ENCODE results near the gene BORCS8. TPM values are rescaled to one million over a fixed set of nuclear protein-coding genes. Genes with fewer than 3 reads are reported as not detected.
A peak's percentile ranks its signal among the peaks of the same experiment; 100 is the strongest.

Gene BORCS8
- 16.5 and 37.4 TPM in 2 replicates for total RNA-seq (2014; rRNA removed; shearing (Covaris generic); ENCODE audit: low replicate concordance)

DNA sequence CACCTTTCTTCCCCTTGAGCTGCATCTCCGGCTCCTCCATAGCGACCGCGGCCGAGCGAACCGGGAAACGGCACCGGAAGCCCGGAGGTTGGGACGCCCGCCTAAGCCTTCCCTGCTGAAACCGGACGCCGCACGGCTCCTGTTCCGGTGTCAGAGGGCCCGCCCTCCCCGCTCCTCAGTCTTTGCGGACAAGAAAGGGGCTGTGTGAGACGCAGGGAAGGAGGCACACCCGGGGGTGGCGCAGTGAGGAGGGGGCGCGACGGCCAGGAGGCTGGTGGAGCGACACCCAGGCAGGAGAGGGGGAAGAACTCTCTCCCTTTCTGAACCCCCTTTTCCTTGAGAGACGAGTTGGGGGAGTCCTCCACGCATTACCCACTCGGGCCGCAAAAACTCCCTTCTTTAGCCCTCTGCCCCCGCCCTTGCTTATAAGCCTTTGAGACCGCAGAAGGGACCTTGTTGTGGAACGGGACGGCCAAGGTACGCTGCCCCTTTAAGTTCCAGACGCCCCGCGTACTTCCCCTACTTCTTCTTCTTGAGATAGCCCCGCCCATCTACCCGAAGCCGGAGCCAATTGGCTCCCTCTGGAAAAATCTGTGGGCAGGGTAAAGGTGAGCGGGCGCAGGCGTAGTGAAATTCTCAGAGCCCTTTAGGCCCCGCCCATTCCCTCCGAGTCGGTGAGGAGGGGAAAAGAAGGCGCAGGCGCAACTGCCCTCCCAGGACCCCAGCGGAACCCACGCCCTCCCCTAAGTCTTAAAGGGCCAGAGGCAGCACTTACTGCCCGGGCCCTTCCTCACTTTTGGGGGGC is at the start of gene BORCS8, which contains the start of gene RFXANK:
Gene BORCS8 (minus strand): TSS at position 75 of the 805 bp plus-strand sequence. CDS start 35 bp downstream, at position 40.
Gene RFXANK (plus strand): TSS at position 181 of the 805 bp plus-strand sequence. CDS start 1,689 bp downstream, outside the sequence.
- Histone ChIP-seq H3K36me3 (peaks cover 43% of the 10 kb centered on the region), H3K4me3 (peak within 1 kb of the TSS; percentile 90), H3K9me3 (no peaks in the 10 kb centered on the region), H3K27me3 (no peaks in the 10 kb centered on the region)
- peak; percentile 100 for DNase-seq

DNA sequence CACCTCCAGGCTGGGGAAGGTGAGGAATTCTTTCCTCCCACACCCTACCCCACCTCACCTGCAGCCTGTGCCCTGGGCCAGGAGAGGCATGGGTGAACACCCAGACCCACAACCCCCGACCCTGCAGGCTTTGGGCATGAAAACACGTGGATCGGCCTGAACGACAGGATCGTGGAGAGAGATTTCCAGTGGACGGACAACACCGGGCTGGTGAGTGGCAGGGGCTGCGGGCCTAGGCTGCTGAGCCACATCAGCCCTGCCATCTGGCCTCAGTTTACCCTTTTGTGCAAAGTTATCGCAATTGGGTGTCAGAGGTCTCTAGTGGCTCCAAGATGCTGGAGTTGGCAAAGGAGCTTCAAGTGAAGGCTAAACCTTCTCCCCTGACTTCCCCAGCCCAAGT is 48.5 kb upstream of the BORCS8 start:
- H3K27me3 ChIP-seq: peaks cover 25% of the 10 kb centered on the region

DNA sequence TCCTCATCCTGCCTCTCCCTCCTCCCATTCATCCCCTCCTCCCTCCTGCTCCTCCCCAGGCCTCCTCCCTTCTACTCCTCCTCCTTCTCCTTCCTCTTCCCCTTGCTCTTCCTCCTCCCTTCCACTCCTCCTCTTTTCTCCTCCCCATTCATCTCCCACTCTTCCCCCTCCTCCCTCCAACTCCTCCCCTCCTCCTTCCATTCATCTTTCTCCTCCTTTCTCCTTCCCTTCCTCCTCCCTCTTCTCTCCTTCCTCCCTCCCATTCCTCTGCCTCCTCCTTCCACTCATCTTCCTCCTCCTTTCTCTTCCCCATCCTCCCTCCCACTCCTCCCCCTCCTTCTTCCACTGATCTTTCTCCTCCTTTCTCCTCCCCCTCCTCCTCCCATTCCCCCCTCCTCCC is 47.7 kb upstream of the BORCS8 start:
- Histone ChIP-seq H3K27me3 (peaks cover 25% of the 10 kb centered on the region), H3K9me3 (peaks cover 13% of the 10 kb centered on the region), H3K4me3 (no peak overlapping the region), H3K36me3 (no peaks in the 10 kb centered on the region)
- no peak for DNase-seq

More for the DNA sequence above, 48.5 kb upstream of the BORCS8 start:
- H3K36me3 ChIP-seq: no peaks in the 10 kb centered on the region
- no peak for DNase-seq
- H3K4me3 ChIP-seq: no peak overlapping the region
- H3K9me3 ChIP-seq: peaks cover 7% of the 10 kb centered on the region

DNA sequence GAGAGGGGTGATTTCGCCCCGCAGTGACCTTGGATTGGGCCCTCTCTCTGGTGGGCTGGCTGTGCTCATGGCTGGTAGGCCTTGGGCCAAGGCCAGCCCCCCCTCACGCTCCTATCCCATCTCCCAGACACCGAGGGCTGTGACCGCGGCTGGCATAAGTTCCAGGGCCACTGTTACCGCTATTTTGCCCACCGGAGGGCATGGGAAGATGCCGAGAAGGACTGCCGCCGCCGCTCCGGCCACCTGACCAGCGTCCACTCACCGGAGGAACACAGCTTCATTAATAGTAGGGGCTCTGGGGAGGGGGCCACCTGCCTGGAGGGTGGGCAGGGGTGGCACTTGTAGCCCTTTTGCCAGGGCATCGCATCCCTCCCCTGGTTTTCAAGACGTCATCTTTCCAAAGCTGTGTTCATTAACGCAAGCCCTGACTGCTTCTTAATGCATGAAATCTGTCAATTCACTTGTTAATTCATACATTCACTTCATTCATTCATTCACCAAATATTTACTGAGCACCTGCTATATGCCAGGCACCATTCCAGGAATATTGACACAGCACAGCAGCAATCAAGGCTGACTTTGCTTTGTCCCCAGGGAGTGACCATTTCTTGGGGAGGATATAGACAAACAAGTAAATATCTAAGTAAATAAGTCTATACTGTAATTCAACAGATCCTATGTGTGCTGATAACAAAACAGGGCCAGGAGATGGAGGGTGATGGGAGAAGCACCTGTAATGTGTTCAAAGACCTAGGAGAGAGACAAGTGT is 46.4 kb upstream of the BORCS8 start:
- no peak for DNase-seq
- no peak overlapping the region for H3K4me3 ChIP-seq
- H3K27me3 ChIP-seq: peaks cover 25% of the 10 kb centered on the region
- no peaks in the 10 kb centered on the region for H3K36me3 ChIP-seq
- peaks cover 26% of the 10 kb centered on the region for H3K9me3 ChIP-seq

DNA sequence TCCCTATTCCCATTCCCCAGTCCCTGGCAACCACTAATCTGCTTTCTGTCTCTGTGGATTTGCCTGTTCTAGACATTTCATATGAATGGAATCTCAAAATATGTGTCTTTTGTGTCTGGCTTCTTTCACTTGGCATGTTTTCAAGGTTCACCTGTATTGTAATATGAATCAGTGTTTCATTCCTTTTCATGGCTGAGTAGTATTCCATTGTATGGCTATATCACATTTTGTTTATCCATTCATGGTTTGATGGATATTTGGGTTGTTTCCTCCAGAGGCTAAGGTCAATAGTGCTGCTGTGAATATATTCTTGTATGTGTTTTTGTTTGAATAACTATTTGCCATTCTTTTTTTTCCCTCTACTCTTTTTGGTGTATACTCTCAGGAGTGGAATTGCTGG is 44.2 kb upstream of the BORCS8 start:
- H3K9me3 ChIP-seq: peaks cover 26% of the 10 kb centered on the region
- H3K36me3 ChIP-seq: no peaks in the 10 kb centered on the region
- DNase-seq: no peak
- no peak overlapping the region for H3K4me3 ChIP-seq
- peaks cover 32% of the 10 kb centered on the region for H3K27me3 ChIP-seq

DNA sequence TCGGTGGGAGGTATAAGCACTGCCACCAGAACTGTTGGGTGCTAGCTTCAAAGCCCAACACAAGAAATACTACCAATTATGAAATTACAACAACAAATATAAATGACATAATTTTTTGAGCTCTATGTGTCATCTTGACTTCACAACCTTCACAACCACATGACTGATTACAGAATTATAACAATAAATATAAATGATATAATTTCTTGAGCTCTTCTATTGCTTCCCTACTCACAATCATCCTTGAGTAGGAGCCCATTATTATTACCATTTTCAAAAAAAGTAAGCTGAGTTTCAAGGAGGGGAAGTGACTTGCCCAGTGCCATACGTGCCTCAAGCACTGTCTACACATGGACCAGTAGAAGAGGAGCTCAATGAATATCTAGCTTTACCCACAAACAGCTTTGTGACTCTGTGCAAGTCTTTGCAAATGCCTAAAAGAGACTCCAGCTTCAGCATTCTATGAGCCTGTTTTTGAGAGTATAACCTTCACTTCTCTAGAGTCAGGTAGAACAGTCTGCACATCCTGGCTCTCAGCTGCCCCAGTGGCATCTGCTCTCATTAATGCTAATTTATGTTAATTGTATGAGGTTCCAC is 42.4 kb upstream of the BORCS8 start:
- peaks cover 26% of the 10 kb centered on the region for H3K9me3 ChIP-seq
- no peaks in the 10 kb centered on the region for H3K36me3 ChIP-seq
- DNase-seq: no peak
- peaks cover 44% of the 10 kb centered on the region for H3K27me3 ChIP-seq
- H3K4me3 ChIP-seq: no peak overlapping the region

DNA sequence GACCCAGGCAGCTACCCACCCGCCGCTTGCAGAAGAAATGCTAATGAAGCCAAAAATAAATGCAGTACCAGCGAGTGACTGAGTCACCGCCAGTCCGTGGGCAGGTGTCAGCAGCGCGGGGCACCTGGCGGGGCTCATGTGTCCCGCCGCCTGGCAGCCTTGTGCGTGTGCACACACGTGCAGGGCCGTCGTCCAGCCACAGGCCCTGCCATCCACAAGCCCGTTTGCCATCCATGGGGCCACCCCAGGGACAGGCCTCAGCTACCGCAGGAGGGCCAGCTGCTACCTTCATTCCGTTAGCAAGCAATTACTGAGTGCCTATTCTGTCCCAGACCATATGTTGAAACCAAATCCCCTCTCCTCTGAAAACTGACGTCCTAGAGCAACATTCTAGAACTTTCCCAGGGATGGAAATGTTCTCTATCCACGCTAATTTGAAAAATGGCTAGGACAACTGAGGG is 40.3 kb upstream of the BORCS8 start:
- Histone ChIP-seq H3K4me3 (no peak overlapping the region), H3K36me3 (no peaks in the 10 kb centered on the region), H3K27me3 (peaks cover 52% of the 10 kb centered on the region), H3K9me3 (peaks cover 26% of the 10 kb centered on the region)
- DNase-seq: no peak

DNA sequence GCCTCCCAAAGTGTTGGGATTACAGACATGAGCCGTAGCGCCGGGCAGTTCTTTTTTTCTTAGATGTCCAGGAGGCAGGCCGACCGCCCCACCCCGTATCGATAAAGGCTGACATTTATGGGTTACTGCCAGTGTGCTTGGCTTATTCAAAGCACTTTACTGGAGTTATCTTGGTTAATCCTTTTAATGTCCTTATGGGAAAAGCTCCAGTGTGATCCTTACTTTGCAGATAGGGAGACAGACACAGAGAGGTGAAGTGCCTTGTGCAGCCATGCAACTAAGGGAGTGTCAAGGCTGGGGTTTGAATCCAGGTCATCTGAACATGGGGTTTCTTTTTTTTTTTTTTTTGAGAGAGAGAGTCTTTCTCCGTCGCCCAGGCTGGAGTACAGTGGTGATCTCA is 39.0 kb upstream of the BORCS8 start:
- Histone ChIP-seq H3K36me3 (no peaks in the 10 kb centered on the region), H3K9me3 (peaks cover 22% of the 10 kb centered on the region), H3K4me3 (no peak overlapping the region), H3K27me3 (peaks cover 65% of the 10 kb centered on the region)
- DNase-seq: no peak

DNA sequence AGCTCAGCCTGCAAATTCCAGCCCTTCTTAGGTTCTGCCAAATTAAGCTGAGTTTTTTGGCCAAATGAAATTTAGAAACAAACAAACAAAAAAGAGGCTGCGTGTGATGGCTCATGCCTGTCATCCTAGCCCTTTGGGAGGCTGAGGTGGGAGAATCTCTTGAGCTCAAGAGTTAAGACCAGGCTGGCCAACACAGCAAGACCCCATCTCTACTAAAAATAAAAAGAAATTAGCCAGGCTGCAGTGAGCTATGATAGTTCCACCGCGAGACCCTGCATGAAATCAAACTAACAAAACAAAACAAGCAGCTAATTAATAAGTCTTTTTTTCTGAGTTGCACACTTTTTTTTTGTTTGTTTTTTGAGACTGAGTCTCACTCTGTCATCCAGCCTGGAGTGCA is 37.7 kb upstream of the BORCS8 start:
- Histone ChIP-seq H3K4me3 (no peak overlapping the region), H3K27me3 (peaks cover 78% of the 10 kb centered on the region), H3K9me3 (peaks cover 13% of the 10 kb centered on the region), H3K36me3 (no peaks in the 10 kb centered on the region)
- DNase-seq: no peak

DNA sequence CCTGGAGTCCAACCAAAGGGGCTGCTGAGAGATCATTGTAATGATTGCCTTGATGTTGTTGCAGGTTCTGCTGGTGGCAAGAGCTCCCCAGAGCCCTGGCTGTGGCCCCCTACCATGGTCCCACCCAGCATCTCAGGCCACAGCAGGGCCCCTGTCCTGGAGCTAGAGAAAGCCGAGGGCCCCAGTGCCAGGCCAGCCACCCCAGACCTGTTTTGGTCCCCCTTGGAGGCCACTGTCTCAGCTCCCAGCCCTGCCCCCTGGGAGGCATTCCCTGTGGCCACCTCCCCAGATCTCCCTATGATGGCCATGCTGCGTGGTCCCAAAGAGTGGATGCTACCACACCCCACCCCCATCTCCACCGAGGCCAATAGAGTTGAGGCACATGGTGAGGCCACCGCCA is 35.3 kb upstream of the BORCS8 start:
- H3K36me3 ChIP-seq: no peaks in the 10 kb centered on the region
- H3K9me3 ChIP-seq: no peaks in the 10 kb centered on the region
- H3K4me3 ChIP-seq: no peak overlapping the region
- no peak for DNase-seq
- peaks cover 95% of the 10 kb centered on the region for H3K27me3 ChIP-seq

DNA sequence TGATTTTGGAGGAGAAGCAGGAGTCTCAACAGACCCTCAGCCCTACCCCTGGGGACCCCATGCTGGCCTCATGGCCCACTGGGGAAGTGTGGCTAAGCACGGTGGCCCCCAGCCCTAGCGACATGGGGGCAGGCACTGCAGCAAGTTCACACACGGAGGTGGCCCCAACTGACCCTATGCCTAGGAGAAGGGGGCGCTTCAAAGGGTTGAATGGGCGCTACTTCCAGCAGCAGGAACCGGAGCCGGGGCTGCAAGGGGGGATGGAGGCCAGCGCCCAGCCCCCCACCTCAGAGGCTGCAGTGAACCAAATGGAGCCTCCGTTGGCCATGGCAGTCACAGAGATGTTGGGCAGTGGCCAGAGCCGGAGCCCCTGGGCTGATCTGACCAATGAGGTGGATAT is 34.7 kb upstream of the BORCS8 start:
- Histone ChIP-seq H3K9me3 (no peaks in the 10 kb centered on the region), H3K27me3 (peaks cover 95% of the 10 kb centered on the region), H3K36me3 (no peaks in the 10 kb centered on the region), H3K4me3 (no peak overlapping the region)
- no peak for DNase-seq

DNA sequence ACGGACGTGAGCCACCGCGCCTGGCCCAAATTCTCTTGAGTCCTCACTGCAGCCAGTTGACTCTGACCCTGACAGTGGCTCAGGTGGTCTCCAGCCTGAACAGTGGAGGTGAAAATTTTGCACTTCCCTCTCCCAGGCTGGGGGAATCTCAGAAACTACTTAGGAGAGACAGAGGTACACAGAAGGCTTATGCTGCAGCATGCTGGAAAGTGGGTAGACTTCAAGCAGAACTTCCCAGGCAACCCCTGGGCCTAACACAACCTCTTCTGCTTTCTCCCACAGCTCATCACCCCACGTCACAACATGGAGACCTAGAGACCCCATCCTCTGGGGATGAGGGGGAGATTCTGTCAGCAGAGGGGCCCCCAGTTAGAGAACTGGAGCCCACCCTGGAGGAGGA is 34.3 kb upstream of the BORCS8 start:
- H3K4me3 ChIP-seq: no peak overlapping the region
- DNase-seq: no peak
- peaks cover 95% of the 10 kb centered on the region for H3K27me3 ChIP-seq

DNA sequence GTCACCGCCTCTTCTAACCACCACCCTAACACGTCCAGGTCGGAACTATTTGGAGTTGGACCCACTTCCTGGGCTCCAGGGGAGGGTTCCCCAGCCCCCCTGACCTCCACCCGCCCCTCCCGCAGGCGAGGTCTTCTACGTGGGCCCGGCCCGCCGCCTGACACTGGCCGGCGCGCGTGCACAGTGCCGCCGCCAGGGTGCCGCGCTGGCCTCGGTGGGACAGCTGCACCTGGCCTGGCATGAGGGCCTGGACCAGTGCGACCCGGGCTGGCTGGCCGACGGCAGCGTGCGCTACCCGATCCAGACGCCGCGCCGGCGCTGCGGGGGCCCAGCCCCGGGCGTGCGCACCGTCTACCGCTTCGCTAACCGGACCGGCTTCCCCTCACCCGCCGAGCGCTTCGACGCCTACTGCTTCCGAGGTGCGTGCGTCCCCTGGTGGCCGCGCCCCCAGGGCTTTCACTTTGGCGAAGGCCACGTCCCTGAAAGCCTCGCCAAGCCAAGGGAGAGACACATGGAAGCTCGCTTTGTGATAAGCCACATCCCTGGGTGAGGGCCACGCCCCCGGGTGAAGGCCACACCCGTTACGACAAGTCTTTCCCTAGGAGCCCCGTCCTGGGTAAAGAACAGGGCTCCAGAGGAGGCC is 33.0 kb upstream of the BORCS8 start:
- Histone ChIP-seq H3K9me3 (no peaks in the 10 kb centered on the region), H3K27me3 (peaks cover 95% of the 10 kb centered on the region), H3K36me3 (no peaks in the 10 kb centered on the region), H3K4me3 (peak overlapping the region; percentile 6; the same call in 1 of the 2 replicates)
- DNase-seq: peak; percentile 75

More for the DNA sequence above, 34.3 kb upstream of the BORCS8 start:
- Histone ChIP-seq H3K36me3 (no peaks in the 10 kb centered on the region), H3K9me3 (no peaks in the 10 kb centered on the region)

DNA sequence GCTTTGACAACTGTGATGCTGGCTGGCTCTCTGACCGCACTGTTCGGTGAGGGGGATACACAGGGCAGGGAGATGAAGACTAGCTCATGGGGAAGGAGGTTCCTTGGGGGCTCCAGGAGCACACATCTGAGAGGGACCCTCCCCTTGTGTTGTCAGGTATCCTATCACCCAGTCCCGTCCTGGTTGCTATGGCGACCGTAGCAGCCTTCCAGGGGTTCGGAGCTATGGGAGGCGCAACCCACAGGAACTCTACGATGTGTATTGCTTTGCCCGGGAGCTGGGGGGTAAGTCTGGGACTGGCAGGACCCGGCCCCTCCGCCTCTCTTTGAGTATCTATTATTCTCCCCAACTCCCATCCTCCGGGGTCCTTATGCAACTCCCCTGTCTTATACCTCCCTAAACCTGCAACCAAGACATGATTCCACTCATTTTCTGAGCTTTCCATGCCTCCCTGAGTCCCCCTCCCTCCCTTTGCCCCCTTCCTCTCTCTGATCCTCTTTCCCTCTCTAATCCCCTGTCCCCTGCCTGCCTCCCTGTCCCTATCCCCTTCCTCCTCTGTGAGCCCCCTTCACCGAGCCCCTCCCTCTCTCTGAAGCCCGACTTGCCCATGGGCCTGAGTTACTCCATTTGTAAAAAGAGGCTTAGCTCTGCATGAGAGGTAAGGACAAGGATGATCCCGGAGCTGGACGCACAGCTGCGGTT is 32.3 kb upstream of the BORCS8 start:
- H3K36me3 ChIP-seq: no peaks in the 10 kb centered on the region
- no peak for DNase-seq
- H3K9me3 ChIP-seq: no peaks in the 10 kb centered on the region
- H3K4me3 ChIP-seq: no peak overlapping the region
- peaks cover 92% of the 10 kb centered on the region for H3K27me3 ChIP-seq

DNA sequence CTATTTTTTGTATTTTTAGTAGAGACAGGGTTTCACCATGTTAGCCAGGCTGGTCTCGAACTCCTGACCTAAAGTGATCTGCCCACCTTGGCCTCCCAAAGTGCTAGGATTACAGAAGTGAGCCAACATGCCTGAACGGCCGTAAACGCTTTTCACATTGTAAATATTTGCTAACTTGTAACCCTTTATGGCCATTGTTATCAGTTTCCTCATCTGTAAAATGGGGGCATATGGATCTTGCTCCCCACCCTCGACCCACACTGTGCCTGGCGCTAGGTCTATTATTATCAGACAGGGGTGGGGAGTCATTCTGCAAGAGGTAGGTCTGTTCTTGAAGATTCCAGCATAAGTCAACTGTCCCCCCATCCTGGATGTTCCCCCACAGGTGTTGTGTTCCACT is 31.7 kb upstream of the BORCS8 start:
- Histone ChIP-seq H3K27me3 (peaks cover 92% of the 10 kb centered on the region), H3K4me3 (no peak overlapping the region), H3K36me3 (no peaks in the 10 kb centered on the region), H3K9me3 (no peaks in the 10 kb centered on the region)
- DNase-seq: no peak

DNA sequence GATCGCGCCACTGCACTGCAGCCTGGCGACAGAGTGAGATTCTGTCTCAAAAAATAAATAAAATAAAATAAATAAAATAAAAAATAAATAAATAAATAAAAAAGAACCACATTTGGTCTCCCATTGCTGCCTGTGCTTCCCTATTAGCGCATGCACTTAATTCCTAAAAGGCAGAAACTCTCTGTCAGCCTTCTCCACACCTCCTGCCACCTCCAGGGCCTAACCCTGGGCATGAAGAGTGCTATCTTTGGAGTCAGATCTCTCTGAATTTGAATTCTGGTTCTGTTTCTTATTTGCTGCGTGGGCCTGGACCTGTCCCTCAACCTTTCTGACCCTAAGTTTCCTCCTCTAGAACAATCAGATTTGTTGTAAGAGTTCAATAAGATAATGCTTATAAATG is 31.1 kb upstream of the BORCS8 start:
- Histone ChIP-seq H3K36me3 (no peaks in the 10 kb centered on the region), H3K27me3 (peaks cover 90% of the 10 kb centered on the region), H3K4me3 (no peak overlapping the region), H3K9me3 (0 out of 2 replicates have a peak, but pooled peaks cover under 1% of the 10 kb centered on the region)
- no peak for DNase-seq
